ENCODE data around the gene CEP250.
"Not testable (repeated sequence)": the region's sequence is repeated elsewhere in the genome, so short reads cannot be mapped to it uniquely, and the experiment has no call there.

CEP250 gene

DNA sequence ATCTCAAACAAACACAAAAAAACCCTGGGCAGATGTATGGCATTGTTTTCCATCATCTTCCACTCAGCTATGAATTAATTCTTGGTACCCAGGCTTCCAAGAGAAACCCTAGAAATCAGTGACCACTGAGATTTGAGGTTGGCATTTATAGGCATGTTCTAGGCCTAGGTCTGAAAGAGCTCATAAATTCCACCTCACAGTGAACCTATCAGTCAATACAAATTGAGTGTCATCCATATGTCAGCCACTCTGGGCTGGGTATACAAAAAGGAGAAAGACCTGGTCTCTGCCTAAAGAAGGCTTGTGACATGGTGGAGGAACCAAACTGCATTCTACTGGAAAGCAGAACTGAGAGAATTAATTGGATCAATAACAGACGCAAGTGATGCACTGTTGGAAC is 43.9 kb downstream of the CEP250 start:
- DNase-seq, result no peak

DNA sequence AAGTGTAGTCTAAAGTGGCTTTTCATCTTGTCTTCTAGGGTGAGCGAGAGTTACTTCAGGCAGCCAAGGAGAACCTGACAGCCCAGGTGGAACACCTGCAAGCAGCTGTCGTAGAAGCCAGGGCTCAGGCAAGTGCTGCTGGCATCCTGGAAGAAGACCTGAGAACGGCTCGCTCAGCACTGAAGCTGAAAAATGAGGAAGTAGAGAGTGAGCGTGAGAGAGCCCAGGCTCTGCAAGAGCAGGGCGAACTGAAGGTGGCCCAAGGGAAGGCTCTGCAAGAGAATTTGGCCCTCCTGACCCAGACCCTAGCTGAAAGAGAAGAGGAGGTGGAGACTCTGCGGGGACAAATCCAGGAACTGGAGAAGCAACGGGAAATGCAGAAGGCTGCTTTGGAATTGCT is 47.0 kb downstream of the CEP250 start:
- DNase-seq, result no peak

DNA sequence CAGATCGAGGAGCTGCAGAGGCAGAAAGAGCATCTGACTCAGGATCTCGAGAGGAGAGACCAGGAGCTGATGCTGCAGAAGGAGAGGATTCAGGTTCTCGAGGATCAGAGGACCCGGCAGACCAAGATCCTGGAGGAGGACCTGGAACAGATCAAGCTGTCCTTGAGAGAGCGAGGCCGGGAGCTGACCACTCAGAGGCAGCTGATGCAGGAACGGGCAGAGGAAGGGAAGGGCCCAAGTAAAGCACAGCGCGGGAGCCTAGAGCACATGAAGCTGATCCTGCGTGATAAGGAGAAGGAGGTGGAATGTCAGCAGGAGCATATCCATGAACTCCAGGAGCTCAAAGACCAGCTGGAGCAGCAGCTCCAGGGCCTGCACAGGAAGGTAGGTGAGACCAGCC is 47.9 kb downstream of the CEP250 start:
- no peak for DNase-seq

DNA sequence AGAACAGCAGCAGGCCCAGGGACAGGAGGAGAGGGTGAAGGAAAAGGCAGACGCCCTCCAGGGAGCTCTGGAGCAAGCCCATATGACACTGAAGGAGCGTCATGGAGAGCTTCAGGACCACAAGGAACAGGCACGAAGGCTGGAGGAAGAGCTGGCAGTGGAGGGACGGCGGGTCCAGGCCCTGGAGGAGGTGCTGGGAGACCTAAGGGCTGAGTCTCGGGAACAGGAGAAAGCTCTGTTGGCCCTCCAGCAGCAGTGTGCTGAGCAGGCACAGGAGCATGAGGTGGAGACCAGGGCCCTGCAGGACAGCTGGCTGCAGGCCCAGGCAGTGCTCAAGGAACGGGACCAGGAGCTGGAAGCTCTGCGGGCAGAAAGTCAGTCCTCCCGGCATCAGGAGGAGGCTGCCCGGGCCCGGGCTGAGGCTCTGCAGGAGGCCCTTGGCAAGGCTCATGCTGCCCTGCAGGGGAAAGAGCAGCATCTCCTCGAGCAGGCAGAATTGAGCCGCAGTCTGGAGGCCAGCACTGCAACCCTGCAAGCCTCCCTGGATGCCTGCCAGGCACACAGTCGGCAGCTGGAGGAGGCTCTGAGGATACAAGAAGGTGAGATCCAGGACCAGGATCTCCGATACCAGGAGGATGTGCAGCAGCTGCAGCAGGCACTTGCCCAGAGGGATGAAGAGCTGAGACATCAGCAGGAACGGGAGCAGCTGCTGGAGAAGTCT is 48.6 kb downstream of the CEP250 start:
- no peak for DNase-seq

DNA sequence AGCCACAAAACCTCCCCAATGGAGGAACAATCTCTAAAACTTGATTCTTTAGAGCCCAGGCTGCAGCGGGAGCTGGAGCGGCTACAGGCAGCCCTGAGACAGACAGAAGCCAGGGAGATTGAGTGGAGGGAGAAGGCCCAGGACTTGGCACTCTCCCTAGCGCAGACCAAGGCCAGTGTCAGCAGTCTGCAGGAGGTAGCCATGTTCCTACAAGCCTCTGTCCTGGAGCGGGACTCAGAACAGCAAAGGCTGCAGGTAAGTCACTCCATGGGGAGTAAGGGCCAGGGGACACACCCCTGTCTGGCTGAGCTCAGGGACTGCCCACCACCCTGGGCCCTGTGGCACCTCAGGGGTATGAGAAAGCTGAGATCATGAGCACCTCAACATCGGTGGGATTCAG is 49.4 kb downstream of the CEP250 start:
- no peak for DNase-seq

DNA sequence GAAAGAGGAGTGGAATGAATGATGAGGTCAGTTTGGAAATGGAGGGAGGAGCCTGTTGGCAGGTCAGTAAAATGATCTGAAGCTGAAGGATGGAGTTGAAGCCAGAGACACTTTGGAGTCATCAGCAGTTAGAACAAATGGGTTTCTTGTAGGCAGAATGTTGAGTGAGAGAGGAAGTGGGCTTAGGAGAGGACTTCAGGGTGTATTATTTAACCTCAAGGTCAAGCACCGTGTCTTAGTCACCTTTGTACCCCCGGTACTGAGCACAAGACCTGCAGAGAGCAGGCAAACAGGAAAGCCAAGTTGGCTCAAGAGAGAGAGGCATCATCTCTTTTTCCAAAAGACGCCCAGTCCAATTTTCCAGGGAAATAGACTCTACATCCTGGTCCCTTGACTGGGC is 50.8 kb downstream of the CEP250 start:
- no peak for DNase-seq

DNA sequence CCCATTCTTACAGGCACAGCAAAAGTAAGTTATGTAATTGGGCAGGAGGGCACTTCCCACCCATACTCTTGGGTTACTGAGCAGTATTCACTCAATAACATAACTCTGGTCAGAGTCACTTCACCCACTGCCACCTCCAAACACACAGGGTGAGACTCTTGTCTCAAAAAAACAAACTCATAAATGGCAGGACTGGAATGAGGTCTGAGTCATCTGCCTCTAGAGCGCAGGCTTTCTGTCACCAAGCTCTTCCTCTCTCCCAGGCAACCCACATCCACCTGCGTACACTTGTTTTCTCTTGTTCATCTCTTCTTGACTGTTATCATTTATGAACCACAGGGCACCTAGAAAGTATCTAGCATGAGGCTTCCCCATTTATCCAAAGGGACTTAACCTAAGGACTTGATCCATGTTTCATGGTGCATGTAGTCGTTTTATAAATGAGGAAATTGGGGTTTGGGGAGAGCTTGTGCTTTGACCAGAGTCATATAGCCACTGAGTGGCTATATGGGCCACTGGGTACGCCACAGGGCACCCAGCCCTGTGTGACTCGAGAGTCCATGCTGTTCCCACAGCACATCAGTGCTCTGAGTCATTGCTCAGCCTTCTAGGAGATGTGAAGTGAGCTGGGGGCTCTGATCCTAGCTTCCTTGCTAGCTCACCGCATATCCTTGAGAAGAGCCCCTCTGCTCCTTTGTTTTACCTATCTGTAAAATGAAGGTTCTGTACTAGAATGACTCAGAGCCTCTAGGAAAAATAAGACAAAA is 51.7 kb downstream of the CEP250 start:
- DNase-seq, result no peak

DNA sequence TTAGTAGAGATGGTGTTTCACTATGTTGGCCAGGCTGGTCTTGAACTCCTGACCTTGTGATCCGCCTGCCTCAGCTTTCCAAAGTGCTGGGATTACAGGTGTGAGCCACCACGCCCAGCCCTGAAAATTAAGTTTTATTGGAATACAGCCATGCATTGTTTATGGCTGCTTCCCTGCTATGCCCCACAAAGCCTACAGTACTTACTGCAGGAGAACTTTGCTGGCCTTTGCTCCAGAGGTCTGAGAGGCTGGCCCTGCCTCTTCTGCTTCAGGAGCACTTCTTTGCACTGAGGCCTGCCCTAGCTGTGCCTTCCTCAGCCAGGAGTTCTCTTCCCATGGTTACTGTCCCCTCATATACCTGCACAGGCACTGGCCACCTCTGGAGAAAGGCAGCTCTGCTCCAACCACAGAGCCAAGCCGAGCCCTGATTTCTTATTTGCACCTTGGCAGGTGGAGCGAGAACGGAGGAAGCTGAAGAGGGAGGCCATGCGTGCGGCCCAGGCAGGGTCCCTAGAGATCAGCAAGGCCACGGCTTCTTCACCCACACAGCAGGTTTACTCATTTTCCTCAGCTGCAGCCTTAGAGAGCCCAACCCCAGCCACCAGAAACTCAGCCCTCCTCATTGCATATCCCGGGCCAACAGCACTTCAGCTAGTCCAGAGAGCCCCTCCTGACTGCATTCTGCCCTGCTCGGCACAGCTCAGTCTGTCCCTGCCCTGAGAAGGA is 53.3 kb downstream of the CEP250 start:
- no peak for DNase-seq

DNA sequence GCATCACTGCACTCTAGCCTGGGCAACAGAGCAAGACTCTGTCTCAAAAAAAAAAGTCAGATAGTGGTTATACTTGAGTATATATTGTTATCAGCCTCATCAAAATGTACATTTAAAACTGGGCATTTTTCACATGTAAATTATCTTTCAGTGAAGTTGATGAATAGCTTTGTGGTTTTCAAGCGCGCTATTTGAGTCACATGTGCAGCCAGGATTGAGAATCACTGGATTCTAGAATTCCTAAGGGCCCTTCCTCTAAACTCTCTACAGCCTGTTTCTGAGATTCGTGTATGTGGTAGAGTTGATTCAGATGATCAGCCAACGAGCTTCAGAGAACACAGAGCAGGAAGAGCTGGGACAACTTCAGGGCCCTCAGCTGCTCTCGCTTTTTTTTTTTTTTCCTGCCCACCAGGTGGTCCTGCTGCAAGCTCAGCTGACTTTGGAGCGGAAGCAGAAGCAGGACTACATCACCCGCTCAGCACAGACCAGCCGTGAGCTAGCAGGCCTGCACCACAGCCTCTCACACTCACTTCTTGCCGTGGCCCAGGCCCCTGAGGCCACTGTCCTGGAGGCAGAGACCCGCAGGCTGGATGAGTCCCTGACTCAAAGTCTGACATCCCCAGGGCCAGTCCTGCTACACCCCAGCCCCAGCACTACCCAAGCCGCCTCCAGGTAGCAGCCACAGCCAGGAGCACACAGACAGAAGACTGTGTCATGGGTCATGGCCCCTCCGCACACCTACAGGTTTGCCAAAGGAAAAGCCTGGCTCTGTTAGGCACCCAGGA is 55.7 kb downstream of the CEP250 start:
- DNase-seq, result no peak

DNA sequence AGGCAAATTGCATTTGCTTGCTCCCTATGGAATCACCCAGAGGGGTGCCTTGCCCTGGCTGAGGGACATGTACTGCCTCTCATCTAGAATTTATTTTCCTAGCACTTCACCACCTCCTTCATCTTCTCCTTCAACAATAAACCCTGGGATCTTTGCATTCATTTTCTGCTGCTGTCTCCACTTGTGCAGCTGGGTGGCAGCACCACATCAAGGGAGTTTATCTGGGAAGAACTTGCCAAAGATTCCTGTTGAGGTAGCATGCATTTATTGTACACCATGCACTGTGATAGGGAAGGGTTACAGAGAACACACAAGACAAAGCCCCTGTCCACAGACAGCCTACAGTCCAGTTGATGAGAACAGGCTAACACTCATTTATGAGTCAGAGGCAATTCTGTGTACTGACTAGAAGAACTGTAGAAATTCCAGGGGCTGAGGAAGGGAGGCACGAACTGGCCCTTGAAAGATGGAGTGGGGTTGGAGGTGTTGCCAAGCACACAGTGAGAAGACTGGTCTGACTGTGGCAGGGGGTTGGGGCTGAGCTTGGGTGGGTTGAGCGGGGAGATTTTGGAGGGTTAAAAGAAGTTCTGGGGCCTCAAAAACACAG is 56.5 kb downstream of the CEP250 start:
- DNase-seq, result no peak

DNA sequence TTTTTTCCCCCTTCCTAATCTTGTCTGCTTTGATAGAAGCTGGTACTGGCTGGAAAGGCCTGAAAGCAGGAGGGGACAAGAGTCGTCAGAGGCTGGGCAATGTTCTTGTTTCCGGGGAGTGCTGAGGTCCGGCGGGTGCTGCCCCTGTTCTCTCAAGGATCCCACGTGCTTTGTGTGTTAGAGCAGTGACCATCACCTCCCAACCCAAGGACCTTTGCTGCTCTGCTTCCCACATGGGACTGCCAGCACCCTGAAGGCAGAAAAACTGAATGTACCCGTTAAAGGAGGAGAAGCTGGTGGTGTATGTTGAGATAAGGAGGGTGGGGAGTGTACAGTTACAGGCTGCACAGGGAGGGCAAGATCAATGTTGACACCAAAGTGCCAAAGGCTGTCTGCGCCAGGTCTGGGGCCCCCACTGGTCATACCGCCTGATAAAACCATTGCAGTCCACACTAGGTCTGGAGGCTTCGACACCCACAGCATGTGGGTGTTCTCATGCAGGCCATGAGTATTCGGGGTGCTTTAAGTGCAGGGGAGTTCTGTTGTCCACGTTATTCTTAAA is 59.1 kb downstream of the CEP250 start:
- DNase-seq, result no peak

DNA sequence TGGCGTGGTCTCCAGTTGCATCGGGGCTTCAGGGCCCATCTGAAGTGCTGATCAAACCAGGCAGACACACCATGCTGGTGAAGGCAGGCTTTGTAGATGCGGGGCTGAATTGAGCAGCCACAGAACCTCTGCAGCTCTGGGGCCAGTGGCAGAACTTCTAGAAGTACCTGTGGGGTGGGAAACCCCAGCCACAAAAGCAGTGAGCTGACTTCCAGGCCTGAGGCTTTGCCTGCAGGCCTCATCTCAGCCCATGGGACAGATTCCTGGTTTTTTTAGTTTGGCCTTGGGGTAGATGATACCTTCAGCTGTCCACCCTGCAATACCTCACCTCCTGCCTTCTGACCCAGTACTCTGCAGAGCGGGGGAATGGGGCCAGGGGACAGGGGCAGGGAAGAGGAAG is 59.9 kb downstream of the CEP250 start:
- no peak for DNase-seq

DNA sequence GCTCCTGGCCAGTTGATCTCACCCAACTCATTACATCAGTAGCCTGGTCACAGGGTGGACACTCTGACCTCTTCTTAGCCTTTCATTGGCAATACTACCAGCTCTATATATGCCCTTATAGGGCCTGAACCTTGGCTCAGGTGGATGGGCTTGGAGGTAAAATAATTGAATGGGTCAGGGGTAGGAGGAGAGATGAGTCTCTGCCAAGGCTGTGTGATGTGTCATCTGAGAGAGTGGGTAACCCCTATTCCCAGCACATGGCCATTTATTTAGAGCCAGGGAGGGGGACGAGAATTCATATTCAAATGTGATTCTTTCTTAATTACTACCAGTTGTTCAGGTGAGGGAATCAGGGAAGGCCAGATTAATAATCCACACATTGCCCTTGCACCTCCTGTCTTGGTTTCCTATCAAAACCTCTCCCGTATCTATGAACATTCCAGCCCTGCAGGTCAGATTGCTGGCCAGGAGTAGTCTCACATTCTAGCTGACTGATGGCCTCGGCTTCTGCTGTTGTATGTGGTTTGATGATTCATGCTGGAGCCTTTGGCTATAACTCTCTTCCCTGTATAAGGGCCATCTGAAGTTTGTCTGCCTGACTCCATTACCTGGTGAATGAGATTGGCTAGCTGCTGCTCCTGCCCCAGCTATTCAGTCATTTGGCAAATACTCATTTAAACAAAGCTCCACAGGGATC is 60.7 kb downstream of the CEP250 start:
- no peak for DNase-seq

DNA sequence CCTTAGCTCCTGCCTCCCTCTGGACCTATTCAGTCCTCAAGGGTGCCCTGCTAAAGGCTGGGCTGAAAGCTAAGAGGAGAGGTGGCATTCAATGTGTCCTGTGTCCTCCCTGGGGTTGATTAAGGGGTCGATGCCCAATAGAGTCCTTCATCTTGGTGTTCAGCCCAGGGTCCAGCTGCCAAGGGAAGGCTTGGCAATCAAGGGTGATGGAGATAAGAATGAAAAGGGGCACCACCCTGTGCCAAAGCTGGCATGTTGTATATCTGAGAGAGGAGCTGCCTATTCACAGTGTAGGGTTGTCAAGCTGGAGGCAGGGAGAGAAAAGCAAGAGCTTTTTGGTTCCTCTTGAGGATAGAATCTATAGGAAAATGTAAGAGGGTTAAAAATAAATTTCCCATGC is 61.7 kb downstream of the CEP250 start:
- DNase-seq, result no peak

DNA sequence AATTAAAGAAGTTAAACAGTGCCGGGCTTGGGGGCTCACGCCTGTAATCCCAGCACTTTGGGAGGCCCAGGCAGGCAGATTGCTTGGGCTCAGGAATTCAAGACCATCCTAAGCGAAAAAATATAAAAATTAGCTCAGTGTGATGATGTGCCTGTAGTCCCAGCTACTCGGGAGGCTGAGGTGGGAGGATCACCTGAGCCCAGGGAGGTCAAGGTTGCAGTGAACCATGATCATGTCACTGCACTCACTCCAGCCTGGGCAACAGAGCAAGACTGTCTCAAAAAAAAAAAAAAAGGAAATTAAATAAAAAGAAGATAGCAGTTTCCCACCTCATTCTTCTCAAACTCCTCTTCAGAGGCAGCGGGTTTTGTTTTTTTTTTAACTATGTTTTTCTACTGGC is 62.4 kb downstream of the CEP250 start:
- DNase-seq, result not testable (repeated sequence)

DNA sequence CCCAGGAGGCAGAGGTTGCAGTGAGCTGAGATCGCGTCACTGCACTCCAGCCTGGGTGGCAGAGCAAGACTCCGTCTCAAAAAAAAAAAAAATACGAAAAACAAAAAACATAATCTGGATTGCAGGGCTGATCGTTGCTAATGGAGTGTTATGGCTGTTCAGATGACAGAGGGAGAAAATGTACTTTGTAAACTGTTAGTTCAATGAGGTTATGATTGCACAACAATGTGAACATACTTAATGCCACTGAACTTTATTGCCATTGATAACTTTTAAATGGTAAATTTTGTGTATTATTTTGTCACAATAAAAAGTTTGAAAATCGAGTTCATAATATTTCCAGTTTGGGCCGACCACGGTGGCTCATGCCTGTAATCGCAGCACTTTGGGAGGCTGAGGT is 63.6 kb downstream of the CEP250 start:
- DNase-seq, result no peak

DNA sequence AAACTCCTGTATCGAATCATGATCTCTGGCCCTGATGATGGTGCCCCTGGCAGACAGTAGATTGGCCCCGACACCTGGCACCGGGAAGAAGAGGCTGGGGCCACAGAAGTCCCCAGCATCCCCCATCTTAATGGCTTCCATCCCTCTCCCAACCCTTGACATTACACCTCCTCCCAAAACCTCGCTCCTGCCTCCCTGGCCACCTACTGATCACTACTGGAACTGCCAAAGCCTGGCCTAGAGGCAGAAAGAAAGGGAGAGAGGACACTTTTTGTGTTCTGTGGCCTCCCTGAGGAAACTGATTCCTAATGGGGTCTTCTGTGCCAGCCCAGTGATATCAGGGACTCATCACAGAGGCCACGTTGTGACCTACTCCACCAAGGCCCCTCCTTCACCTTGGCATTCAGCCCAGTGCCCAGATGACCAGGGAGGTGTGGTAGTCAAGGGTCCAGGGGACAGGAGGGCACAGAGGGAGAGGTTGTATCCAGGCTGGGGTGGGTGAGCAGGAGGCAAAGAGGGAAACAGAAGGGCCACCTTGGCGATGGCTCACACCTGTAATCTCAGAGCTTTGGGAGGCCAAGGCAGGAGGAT is 68.0 kb downstream of the CEP250 start:
- no peak for DNase-seq

DNA sequence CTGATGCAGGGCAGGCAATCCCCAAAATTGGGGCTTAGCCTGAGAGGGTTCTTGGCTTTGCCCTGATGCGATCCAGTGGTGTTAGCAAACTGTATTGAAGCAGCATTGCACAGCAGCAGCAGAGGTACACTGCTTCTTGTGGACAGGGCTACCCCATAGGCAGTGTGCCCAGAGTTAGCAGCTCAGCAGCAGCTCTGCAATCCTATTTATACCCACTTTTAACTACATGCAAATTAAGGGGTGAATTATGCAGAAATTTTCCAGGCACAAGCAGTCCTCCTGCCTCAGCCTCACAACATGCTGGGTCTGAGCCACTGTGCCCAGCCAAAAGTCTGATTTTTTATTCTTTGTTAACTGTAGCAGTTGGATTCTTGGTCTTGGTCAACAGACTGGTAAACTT is 70.2 kb downstream of the CEP250 start:
- DNase-seq, result no peak

DNA sequence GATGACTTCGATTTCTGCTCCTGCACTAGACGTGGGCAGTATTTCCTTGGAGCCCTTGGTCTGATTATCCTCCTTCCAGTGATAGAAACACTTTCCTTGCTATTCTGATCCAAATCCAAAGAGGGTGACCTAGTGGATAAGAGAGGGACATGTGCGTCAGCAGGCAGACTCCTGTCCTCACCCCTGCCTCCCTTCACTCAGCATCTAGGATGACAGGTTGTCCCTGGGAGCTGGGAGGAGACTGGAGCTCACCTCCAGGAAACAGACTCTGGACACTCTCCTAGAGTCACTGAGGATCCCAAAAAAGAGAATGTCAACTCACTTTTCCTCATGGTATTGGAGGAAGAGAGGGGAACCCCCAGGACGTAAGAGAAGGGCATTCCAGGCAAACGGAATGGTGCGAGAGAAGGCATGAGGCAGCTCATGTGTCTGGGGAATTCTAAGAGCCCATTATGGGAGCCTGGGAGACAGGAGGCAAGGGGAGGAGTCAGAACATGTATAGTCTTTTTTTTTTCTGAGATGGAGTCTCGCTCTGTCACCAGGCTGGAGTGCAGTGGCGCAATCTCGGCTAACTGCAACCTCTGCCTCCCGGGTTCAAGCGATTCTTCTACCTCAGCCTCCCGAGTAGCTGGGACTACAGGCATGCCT is 71.8 kb downstream of the CEP250 start:
- no peak for DNase-seq

DNA sequence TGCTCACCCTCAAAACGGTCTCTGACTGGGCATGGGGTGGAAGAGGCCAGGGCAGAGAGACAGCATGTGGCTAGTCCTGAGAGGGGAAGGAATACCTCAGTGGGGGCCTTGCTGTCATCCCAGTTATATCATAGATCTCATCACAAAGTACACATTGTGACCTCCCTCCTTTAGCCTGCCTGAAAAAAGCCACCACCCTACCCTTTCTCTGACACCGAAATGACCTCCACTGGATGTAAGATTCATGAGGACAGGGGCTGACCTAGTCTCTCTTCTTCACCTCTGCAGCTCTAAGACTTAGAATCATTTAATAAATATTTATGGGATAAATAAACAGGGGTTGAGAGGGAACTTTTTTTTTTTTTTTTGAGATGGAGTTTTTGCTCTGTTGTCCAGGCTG is 74.2 kb downstream of the CEP250 start, which contains the start of gene C20orf173:
TSS of gene C20orf173 (minus strand) at position 101 of the 400 bp plus-strand sequence. CDS start 279 bp downstream, outside the sequence.
- no peak for DNase-seq

Data from effector CD8-positive, alpha-beta T cell (primary cell).